NCI-H1092 (cell line): Measurements from ENCODE around the gene GCNT4.

ENCODE experiments used
- DNase-seq: peaks from one replicate; lab custom pipeline; 2025; lab: John Stamatoyannopoulos, UW

Gene GCNT4

DNA sequence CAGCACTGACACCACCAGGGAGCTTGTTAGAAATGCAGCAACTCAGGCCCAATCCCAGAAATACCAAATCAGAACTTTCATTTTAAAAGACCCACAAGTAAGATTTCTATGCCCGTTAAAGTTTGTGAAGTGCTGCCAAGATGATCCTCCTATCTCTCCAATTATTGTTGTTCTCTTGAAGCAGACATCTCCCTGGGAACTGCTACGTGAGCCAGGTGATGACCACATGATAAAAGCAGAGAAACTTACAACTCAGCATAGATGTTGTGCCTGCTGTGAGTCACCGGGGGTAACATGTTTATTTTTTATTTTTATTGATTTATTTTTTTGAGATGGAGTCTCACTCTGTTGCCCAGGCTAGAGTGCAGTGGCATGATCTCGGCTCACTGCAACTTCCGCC lies 34.4 kb downstream of the GCNT4 start:
- no peak for DNase-seq

DNA sequence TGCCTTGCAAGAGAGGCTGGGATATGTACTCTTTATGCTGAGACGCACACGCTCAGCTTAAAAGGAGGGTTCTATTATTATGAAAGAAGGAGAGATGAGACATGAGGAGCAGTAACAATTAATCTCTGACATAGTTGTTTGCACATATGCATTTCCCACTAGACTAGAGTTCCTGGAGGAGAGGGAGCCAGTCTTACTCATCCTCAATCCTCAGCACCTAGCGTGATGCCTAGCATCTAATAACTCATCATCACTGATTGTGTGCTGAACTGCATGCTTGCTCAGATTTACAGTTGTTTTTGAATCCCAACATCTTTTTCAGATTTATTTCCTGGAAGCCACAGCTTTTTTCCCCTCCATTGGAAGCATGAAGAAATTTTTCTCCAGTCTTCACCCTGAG lies 35.5 kb downstream of the GCNT4 start:
- DNase-seq, result no peak

GRCh38 chr5:75012748-75013147 lies 39.6 kb downstream of the GCNT4 start:
- no peak for DNase-seq

GRCh38 chr5:75010838-75011237 lies 41.5 kb downstream of the GCNT4 start:
- no peak for DNase-seq

DNA sequence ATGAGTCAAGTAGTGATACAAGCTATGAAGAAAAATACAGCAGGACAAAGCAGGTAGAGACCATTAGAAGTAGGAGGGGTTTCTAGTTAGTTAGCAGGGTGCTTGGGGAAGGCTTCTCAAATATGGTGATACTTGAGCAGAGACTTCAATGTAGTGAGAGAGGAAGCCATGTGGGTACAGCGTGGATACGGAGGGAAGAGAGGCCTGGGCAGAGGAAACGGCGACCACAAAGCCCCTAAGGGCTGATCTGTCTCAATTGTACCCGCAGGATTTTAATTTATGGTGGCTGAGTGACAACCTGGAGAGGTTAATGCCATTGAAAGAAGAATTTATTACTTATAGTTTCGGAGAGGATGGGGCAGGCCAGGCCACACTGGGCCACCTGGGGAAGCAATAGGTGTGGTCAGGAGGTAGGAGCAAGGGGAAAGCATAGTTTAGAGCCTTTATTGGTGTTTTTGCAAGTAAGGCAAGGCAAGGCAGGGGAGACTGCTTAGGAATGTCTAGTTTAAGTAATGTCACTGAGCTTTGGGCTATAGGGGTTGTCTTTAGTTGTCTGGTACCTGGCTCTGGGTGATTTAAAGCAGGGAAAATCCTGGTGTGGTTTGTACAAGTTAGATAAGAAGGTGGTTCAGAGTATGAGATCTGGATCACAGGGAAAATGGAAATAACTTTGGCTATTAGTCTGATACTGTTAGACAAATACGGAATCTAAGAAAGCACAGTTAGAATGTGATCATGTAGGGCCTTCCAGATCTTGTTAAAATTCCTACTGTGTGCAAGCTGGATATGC lies 42.6 kb downstream of the GCNT4 start:
- no peak for DNase-seq

DNA sequence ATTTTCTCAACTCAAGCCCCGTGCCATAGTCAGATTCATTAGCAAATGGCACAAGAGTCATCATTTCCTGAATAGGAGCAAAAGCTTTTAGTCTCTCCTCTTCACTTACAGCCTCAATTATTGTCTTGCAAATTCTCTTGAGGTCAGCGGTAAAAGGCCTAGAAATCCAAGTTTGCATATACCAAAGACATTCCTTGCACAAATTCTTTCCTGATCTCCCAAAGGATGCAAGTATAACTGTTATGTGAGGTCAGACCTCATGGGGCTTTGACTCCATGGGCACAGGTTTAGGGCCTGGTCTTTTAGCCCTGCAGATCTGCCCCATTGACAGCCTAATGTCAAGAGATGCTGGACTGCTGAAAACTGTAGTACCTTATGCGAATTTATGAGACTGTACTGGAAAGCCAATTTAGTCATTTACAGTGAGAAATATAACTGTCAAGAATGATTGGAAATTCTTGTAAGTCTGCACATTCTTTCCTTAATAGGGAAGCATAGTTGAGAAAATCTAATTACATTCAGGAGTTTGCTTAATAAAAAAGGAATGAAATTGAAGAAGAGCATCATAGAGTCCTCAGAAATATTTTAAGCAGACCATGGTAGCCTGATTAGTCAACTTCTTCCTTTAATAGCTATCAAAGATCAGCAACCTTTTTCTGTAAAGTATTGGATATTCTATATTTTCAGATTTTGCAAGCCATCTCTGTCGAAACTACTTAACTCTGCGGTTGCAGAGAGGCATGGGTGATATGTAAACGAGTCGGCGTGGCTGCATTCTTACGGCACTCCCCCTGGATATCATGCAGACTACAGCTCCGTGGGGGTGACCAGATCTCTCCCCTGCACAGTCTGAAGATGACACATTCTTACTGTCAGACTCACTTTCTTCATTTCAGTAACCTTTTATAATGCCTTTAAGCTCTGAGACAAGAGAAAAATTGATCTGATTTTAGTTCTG lies 45.2 kb downstream of the GCNT4 start:
- DNase-seq, result no peak

GRCh38 chr5:75005561-75005960 lies 46.8 kb downstream of the GCNT4 start:
- DNase-seq, result no peak
